ENCODE data around the gene OVOL1. TPM values are rescaled to one million over a fixed set of nuclear protein-coding genes. Genes with fewer than 3 reads are reported as not detected.

The OVOL1 gene
- total and polyA plus RNA-seq, 2 of the 8 experiments (the other 6 are each of a cell fraction or from before 2014, with no cell fraction given) = 2.6 to 3.4 TPM

GRCh38 chr11:65778901-65779668 lies 7.8 kb upstream of the OVOL1 start (continued):
- TF ChIP-seq, protein P1, sequence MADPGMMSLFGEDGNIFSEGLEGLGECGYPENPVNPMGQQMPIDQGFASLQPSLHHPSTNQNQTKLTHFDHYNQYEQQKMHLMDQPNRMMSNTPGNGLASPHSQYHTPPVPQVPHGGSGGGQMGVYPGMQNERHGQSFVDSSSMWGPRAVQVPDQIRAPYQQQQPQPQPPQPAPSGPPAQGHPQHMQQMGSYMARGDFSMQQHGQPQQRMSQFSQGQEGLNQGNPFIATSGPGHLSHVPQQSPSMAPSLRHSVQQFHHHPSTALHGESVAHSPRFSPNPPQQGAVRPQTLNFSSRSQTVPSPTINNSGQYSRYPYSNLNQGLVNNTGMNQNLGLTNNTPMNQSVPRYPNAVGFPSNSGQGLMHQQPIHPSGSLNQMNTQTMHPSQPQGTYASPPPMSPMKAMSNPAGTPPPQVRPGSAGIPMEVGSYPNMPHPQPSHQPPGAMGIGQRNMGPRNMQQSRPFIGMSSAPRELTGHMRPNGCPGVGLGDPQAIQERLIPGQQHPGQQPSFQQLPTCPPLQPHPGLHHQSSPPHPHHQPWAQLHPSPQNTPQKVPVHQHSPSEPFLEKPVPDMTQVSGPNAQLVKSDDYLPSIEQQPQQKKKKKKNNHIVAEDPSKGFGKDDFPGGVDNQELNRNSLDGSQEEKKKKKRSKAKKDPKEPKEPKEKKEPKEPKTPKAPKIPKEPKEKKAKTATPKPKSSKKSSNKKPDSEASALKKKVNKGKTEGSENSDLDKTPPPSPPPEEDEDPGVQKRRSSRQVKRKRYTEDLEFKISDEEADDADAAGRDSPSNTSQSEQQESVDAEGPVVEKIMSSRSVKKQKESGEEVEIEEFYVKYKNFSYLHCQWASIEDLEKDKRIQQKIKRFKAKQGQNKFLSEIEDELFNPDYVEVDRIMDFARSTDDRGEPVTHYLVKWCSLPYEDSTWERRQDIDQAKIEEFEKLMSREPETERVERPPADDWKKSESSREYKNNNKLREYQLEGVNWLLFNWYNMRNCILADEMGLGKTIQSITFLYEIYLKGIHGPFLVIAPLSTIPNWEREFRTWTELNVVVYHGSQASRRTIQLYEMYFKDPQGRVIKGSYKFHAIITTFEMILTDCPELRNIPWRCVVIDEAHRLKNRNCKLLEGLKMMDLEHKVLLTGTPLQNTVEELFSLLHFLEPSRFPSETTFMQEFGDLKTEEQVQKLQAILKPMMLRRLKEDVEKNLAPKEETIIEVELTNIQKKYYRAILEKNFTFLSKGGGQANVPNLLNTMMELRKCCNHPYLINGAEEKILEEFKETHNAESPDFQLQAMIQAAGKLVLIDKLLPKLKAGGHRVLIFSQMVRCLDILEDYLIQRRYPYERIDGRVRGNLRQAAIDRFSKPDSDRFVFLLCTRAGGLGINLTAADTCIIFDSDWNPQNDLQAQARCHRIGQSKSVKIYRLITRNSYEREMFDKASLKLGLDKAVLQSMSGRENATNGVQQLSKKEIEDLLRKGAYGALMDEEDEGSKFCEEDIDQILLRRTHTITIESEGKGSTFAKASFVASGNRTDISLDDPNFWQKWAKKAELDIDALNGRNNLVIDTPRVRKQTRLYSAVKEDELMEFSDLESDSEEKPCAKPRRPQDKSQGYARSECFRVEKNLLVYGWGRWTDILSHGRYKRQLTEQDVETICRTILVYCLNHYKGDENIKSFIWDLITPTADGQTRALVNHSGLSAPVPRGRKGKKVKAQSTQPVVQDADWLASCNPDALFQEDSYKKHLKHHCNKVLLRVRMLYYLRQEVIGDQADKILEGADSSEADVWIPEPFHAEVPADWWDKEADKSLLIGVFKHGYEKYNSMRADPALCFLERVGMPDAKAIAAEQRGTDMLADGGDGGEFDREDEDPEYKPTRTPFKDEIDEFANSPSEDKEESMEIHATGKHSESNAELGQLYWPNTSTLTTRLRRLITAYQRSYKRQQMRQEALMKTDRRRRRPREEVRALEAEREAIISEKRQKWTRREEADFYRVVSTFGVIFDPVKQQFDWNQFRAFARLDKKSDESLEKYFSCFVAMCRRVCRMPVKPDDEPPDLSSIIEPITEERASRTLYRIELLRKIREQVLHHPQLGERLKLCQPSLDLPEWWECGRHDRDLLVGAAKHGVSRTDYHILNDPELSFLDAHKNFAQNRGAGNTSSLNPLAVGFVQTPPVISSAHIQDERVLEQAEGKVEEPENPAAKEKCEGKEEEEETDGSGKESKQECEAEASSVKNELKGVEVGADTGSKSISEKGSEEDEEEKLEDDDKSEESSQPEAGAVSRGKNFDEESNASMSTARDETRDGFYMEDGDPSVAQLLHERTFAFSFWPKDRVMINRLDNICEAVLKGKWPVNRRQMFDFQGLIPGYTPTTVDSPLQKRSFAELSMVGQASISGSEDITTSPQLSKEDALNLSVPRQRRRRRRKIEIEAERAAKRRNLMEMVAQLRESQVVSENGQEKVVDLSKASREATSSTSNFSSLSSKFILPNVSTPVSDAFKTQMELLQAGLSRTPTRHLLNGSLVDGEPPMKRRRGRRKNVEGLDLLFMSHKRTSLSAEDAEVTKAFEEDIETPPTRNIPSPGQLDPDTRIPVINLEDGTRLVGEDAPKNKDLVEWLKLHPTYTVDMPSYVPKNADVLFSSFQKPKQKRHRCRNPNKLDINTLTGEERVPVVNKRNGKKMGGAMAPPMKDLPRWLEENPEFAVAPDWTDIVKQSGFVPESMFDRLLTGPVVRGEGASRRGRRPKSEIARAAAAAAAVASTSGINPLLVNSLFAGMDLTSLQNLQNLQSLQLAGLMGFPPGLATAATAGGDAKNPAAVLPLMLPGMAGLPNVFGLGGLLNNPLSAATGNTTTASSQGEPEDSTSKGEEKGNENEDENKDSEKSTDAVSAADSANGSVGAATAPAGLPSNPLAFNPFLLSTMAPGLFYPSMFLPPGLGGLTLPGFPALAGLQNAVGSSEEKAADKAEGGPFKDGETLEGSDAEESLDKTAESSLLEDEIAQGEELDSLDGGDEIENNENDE (IDR thresholded peaks at IDR 0.05; ENCODE audit: insufficient replicate concordance, low read length) = no peak
- TF ChIP-seq CREB1 (IDR thresholded peaks at IDR 0.05) (no peak), ASH2L (IDR thresholded peaks at IDR 0.05; ENCODE audit: low read length) (no peak), ZNF274 (IDR thresholded peaks at IDR 0.05; ENCODE audit: borderline replicate concordance, extremely low read depth, low read length) (no peak), SUZ12 (IDR thresholded peaks at IDR 0.05; ENCODE audit: low read length) (no peak), GABPA (IDR thresholded peaks at IDR 0.05; ENCODE audit: borderline replicate concordance, insufficient read depth, low read length) (no peak), RXRA (IDR thresholded peaks at IDR 0.05; ENCODE audit: insufficient read depth, low read depth, low read length) (no peak), KDM4A (IDR thresholded peaks at IDR 0.05; ENCODE audit: low read depth, low read length, severe bottlenecking) (no peak)
- TF ChIP-seq, protein P2, sequence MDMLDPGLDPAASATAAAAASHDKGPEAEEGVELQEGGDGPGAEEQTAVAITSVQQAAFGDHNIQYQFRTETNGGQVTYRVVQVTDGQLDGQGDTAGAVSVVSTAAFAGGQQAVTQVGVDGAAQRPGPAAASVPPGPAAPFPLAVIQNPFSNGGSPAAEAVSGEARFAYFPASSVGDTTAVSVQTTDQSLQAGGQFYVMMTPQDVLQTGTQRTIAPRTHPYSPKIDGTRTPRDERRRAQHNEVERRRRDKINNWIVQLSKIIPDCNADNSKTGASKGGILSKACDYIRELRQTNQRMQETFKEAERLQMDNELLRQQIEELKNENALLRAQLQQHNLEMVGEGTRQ (IDR thresholded peaks at IDR 0.05; ENCODE audit: low read length) = no peak
